Skeletal muscle satellite cell (primary cell): ENCODE results near the gene PSAT1. TPM values are rescaled to one million over a fixed set of nuclear protein-coding genes. Genes with fewer than 3 reads are reported as not detected.

Source experiments
- H3K27me3 ChIP-seq: 2 replicates; pipeline ENCODE4 v1.7.0; 2013; ENCODE audit warnings: low read length; ENCODE audit not compliant: control insufficient read depth, insufficient read depth
- H3K36me3 ChIP-seq: 2 replicates; pipeline ENCODE4 v1.7.0; 2013; ENCODE audit warnings: mild to moderate bottlenecking, control low read depth, low read length; ENCODE audit not compliant: insufficient read depth
- H3K4me1 ChIP-seq: 2 replicates; pipeline ENCODE4 v1.7.0; 2013; ENCODE audit warnings: low read length; ENCODE audit not compliant: control insufficient read depth, insufficient read depth
- H3K4me2 ChIP-seq: 2 replicates; pipeline ENCODE4 v1.7.0; 2013; ENCODE audit warnings: mild to moderate bottlenecking, low read length
- H3K4me3 ChIP-seq: 2 replicates; pipeline ENCODE4 v1.7.0; 2013; ENCODE audit warnings: low read length
- H3K9ac ChIP-seq: 2 replicates; pipeline ENCODE4 v1.7.0; 2013; ENCODE audit warnings: mild to moderate bottlenecking, low read depth, low read length, moderate library complexity
- H3K9me3 ChIP-seq: replicated peaks from 2 replicates; pipeline ENCODE4 v1.7.0; 2013; ENCODE audit warnings: mild to moderate bottlenecking, control low read depth, low read length
- total RNA-seq: library from RNA; depleted of rRNA; stranded (reverse); fragments of >200 nt; gene quantifications from 2 replicates; pipeline ENCODE4 v1.2.3, GENCODE V29; 2012; rRNA removed

Gene PSAT1
- 81.5 and 83.9 TPM in 2 replicates for total RNA-seq

DNA sequence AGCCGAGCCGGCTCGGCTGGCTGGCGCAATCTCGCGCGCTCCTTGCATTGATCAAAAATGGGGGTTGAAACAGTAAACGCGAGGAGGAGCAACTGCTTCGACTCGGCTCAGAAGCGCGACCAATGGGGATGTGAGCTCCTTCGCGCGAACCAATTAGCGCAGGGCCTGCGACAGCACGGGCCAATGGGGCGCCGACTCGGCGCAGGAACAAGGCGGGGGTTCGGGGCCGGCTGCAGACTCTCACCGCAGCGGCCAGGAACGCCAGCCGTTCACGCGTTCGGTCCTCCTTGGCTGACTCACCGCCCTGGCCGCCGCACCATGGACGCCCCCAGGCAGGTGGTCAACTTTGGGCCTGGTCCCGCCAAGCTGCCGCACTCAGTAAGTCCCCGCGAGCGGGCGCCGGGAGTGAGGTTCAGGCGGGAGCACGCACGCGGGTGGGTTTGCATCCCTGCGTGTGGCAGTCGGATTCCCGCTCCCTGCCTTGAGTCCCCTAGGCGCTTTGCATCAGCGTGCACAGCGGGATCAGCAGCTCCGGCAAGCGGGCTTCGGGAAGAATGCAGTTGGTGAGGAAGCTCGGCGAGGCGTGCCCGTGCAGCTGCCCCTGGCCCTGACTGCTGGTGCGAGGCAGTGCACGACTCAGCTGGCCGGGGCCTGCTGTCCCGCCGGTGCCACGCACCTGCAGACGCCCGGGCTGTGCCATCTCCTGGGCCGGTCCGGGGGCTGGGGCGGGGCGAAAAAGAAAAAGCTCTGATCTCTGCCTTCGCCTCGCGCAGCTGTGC lies at the start of gene PSAT1:
Gene PSAT1, plus strand, starts transcription at position 233 of the 779 bp plus-strand sequence. Its CDS starts 86 bp downstream, at position 319.
- peak within 1 kb of the TSS; percentile 79 for H3K4me3 ChIP-seq
- peak within 1 kb of the TSS; percentile 78 for H3K9ac ChIP-seq
- H3K4me1 ChIP-seq: peaks cover 17% of the 10 kb centered on the region
- no peaks in the 10 kb centered on the region for H3K27me3 ChIP-seq
- peak within 1 kb of the TSS; percentile 87 for H3K4me2 ChIP-seq
- no peaks in the 10 kb centered on the region for H3K9me3 ChIP-seq
- H3K36me3 ChIP-seq: peaks cover 4% of the 10 kb centered on the region

DNA sequence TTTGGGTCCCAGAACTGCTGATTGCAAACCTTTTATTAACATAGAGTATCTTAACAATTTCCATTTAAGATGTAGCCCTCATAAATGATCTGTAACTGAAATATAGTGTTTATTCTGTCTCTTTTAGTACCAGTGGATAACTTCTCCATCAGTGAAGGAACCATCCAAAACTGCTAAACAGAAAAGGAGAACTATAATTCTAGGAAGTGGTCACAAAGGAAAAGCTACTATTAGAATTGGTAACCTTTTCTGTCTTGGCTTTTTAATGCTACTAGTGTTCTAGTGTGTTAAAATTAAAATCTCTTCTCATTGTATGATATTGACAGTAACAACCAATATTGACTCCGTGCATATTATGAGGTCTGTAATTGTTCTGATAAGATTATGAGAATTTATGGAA lies 48.3 kb upstream of the PSAT1 start:
- H3K9ac ChIP-seq: no peak overlapping the region
- no peaks in the 10 kb centered on the region for H3K9me3 ChIP-seq
- no peak overlapping the region for H3K4me2 ChIP-seq
- H3K4me3 ChIP-seq: no peak overlapping the region
- no peaks in the 10 kb centered on the region for H3K4me1 ChIP-seq
- H3K36me3 ChIP-seq: peaks cover 16% of the 10 kb centered on the region
- H3K27me3 ChIP-seq: no peaks in the 10 kb centered on the region

DNA sequence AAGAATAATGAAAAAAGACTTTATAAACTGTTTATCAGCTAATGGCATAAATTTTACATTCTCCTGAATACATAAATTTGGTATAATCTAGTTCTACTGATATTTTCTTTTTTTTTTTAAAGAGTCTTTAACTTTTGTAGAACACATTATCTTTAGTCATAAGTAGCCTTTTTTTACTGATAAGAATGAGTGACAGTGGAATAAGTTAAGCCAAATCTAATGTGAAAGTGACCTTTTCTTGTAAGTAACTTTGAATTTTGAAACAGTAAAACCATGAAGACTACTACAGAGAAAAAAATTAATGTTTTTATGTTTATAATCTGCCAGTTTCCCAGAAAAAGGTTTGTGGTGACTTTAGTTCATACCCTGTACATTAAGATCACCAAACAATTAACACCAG lies 47.4 kb upstream of the PSAT1 start:
- H3K4me3 ChIP-seq: no peak overlapping the region
- no peak overlapping the region for H3K9ac ChIP-seq
- H3K4me2 ChIP-seq: no peak overlapping the region
- H3K36me3 ChIP-seq: peaks cover 18% of the 10 kb centered on the region
- no peaks in the 10 kb centered on the region for H3K4me1 ChIP-seq
- no peaks in the 10 kb centered on the region for H3K27me3 ChIP-seq
- no peaks in the 10 kb centered on the region for H3K9me3 ChIP-seq

DNA sequence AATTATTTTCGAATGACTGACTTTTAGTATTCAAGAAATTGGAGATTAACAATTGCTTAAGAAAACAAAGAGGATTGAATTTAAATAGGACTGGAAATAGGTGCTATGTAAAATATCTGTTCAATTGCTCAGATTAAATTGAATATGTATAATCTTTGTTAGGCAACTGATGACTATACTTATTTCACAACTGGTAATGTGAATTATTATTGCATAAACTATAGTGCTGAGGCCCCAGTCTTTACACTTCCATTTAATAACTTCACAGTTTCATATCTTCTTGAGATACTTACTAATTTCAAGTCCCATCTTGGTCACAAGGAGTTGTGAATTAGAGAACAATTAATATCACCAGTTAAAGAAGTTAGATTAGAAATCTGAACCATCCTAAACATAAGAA lies 44.3 kb upstream of the PSAT1 start:
- Histone ChIP-seq H3K27me3 (no peaks in the 10 kb centered on the region), H3K9me3 (no peaks in the 10 kb centered on the region), H3K9ac (no peak overlapping the region), H3K4me1 (no peaks in the 10 kb centered on the region), H3K4me3 (no peak overlapping the region), H3K4me2 (no peak overlapping the region), H3K36me3 (peaks cover 9% of the 10 kb centered on the region)

DNA sequence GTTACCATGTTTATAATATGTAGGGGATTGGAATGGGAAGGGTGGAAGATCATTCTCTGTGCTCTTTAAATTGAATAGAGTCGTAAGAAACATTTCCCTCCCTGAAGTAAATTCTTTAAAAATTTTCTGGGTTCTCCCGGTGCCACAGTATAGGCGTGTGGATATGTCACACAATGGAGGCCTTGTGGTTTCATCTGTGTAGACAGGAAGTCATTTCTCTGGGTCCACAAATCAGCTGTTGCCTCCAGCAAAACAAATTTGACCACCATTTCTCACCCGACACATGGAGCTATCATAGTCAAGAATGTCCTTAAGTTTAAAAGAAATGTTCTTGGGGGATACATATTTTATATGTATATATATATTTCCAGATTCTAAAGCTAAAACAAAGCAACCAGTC lies 43.6 kb upstream of the PSAT1 start:
- Histone ChIP-seq H3K4me1 (no peaks in the 10 kb centered on the region), H3K36me3 (peaks cover 9% of the 10 kb centered on the region), H3K4me3 (no peak overlapping the region), H3K27me3 (no peaks in the 10 kb centered on the region), H3K9me3 (no peaks in the 10 kb centered on the region), H3K9ac (no peak overlapping the region), H3K4me2 (no peak overlapping the region)

DNA sequence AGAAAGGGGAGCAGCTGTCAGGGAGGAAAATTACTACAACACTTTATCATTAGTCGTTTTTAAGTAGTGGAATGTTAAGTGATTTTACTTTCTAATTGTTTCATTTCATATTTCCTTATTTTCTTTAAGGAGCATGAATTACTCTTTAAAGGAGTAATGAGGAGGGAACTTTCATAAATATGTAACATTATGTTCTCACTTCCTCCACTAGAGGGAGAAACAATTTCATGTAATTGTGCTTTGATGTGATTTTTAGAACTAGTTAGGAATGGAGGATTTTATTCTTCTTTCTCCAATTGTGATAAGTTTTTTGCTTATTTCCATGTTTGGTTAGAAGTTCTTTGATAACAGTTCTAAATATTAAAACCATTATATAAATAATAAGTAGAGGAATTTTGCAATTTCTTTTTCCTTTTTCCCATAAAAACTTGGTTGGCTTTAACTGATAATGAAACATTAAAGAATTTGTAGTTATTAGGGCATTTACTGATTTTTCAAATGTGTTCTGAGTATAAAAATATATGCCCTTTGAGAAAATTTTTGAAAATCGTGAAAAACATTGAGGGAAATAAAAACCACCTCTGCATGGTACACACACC lies 35.4 kb upstream of the PSAT1 start:
- Histone ChIP-seq H3K4me2 (no peak overlapping the region), H3K9me3 (no peaks in the 10 kb centered on the region), H3K27me3 (no peaks in the 10 kb centered on the region), H3K36me3 (peaks cover 7% of the 10 kb centered on the region), H3K4me3 (no peak overlapping the region), H3K9ac (no peak overlapping the region), H3K4me1 (no peaks in the 10 kb centered on the region)

DNA sequence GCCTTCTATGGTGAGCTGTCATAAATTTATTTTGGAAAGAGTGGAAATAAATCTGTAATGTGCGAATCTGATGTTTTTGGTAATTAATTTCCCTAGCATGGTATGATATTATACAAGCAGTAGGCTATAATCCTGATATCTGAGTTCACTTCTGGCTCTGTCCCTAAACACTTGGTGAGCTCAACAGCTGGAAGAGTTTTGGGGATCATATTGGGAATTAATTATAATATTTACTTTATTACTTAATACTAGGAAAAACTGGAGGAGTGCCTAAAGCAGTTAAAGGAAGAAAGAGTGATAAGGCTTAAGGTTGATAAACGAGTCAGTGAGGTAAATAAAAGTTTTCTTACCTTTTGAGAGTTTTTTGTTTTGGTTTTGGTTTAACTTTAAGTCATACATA lies 34.3 kb upstream of the PSAT1 start:
- no peaks in the 10 kb centered on the region for H3K27me3 ChIP-seq

DNA sequence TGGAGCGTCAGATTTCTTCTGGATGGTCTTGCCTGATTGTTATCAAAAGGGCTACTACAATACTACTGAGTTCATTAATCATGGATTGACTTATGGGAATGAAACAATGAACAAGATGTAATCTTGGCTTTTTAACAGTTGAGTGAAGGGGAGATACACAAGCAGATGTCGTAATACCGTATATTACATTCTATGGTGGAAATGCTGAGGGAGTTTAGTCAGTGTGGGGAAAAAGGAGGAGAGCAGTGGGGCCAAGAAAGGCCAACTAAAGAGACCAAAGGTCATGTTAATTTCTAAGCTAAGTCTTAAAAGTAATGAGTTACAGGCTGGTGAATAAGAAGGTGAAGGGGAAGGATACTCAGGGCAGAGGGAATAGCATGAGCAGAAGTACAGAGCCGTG lies 29.0 kb upstream of the PSAT1 start:
- Histone ChIP-seq H3K4me3 (no peak overlapping the region), H3K4me2 (no peak overlapping the region), H3K36me3 (peaks cover 16% of the 10 kb centered on the region), H3K4me1 (no peaks in the 10 kb centered on the region), H3K27me3 (no peaks in the 10 kb centered on the region), H3K9ac (no peak overlapping the region), H3K9me3 (no peaks in the 10 kb centered on the region)

More for the DNA sequence above, 34.3 kb upstream of the PSAT1 start:
- Histone ChIP-seq H3K4me2 (no peak overlapping the region), H3K4me3 (no peak overlapping the region), H3K36me3 (peaks cover 10% of the 10 kb centered on the region), H3K9me3 (no peaks in the 10 kb centered on the region), H3K9ac (no peak overlapping the region), H3K4me1 (no peaks in the 10 kb centered on the region)

DNA sequence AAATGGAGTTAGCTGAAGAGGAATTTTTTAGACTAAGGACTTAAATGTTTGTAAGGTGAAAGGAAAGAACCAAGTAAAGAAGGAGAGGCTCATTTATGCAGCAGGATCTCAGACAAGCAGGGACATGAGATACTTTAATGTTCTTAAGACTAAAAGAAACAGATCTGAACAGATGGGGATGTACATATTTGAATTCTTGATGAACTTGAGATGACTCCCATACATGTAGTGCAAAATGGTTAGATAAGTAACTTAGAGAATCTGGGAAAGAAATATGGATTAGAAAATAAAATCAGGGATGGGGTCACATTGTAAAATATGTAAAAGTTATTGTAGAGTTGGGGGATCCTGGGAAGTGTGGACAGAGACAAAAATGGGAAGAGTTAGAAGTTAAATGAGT lies 27.1 kb upstream of the PSAT1 start:
- Histone ChIP-seq H3K4me1 (peaks cover 5% of the 10 kb centered on the region), H3K9ac (no peak overlapping the region), H3K27me3 (no peaks in the 10 kb centered on the region), H3K9me3 (no peaks in the 10 kb centered on the region), H3K36me3 (peaks cover 16% of the 10 kb centered on the region), H3K4me3 (no peak overlapping the region), H3K4me2 (no peak overlapping the region)

DNA sequence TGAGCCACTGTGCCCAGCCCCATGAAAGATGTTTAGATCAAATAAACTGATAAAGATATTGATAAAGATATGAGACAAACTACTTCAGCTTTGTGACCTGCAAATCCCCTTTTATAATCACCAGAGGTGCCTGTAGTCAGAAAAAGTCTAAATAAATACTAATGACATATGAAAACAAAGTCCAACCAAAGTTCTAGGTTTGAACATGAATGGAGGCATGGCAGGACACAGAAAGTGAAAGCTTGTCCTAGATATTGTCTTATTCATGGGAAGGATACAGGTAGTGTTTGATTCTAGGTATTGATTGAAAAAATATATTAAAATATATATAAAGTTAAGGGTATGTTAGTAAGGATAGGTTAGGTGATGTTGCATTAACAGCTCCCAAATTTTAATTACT lies 24.6 kb upstream of the PSAT1 start:
- Histone ChIP-seq H3K9me3 (no peaks in the 10 kb centered on the region), H3K27me3 (no peaks in the 10 kb centered on the region), H3K4me3 (no peak overlapping the region), H3K36me3 (peaks cover 8% of the 10 kb centered on the region), H3K4me1 (peaks cover 5% of the 10 kb centered on the region), H3K4me2 (no peak overlapping the region), H3K9ac (no peak overlapping the region)

DNA sequence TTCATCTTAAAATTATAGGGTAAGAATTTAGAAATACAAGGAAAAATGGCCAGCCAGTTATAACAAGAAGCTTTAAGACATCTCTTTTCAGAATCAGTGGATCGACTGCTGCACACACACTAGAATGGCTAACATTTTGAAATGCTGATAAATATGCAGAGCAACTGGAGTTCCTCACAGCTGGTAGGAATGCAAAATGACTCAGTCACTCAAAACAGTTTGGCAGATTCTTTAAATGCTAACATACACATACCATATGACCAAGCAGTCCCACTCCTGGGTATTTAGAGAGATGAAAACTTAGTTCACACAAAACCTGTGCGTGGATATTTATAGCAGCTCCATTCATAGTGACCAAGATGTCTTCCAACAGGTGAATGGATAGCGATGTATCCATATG lies 23.2 kb upstream of the PSAT1 start:
- Histone ChIP-seq H3K4me2 (no peak overlapping the region), H3K9me3 (no peaks in the 10 kb centered on the region), H3K4me3 (no peak overlapping the region), H3K27me3 (no peaks in the 10 kb centered on the region), H3K4me1 (peaks cover 11% of the 10 kb centered on the region), H3K36me3 (no peaks in the 10 kb centered on the region), H3K9ac (no peak overlapping the region)
